GM18508 (cell line): ENCODE results near the gene ZFYVE21.

ENCODE experiments used
- ATAC-seq: cut with Tn5 transposase; IDR thresholded peaks from one replicate; pipeline ENCODE4 v1.9.1; 2021; ENCODE audit warnings: moderate number of reproducible peaks; ENCODE audit not compliant: insufficient read depth, unreplicated experiment

Gene ZFYVE21

GRCh38 chr14:103735439-103735814, 19.8 kb downstream of the ZFYVE21 start:
- no peak for ATAC-seq

GRCh38 chr14:103735815-103736545, 20.4 kb downstream of the ZFYVE21 start:
- no peak for ATAC-seq

GRCh38 chr14:103736546-103737431, 21.2 kb downstream of the ZFYVE21 start:
- ATAC-seq, result no peak

GRCh38 chr14:103737432-103738045, 21.9 kb downstream of the ZFYVE21 start:
- ATAC-seq, result no peak

- no peak for ATAC-seq
These were observed 22.6 kb downstream of the ZFYVE21 start for GRCh38 chr14:103738166-103738565.

GRCh38 chr14:103738701-103739451, 23.3 kb downstream of the ZFYVE21 start:
- ATAC-seq, result no peak

- ATAC-seq, result no peak
These were observed 23.8 kb downstream of the ZFYVE21 start for GRCh38 chr14:103739466-103739792.

- ATAC-seq, result no peak
These were observed 24.3 kb downstream of the ZFYVE21 start for GRCh38 chr14:103739793-103740501.

GRCh38 chr14:103740991-103741689, 25.5 kb downstream of the ZFYVE21 start:
- no peak for ATAC-seq

GRCh38 chr14:103741876-103742275, 26.3 kb downstream of the ZFYVE21 start:
- ATAC-seq, result no peak

GRCh38 chr14:103742499-103743255, 27.1 kb downstream of the ZFYVE21 start:
- no peak for ATAC-seq

GRCh38 chr14:103743691-103744090, 28.1 kb downstream of the ZFYVE21 start:
- ATAC-seq, result no peak

- ATAC-seq, result no peak
These were observed 29.2 kb downstream of the ZFYVE21 start for GRCh38 chr14:103744621-103745395.

GRCh38 chr14:103745424-103745823, 29.8 kb downstream of the ZFYVE21 start:
- no peak for ATAC-seq

- ATAC-seq, result no peak
These were observed 31.1 kb downstream of the ZFYVE21 start for GRCh38 chr14:103746701-103747100.

- ATAC-seq, result no peak
These were observed 32.9 kb downstream of the ZFYVE21 start for GRCh38 chr14:103748534-103748857.

GRCh38 chr14:103749452-103749851, 33.8 kb downstream of the ZFYVE21 start:
- ATAC-seq, result no peak

GRCh38 chr14:103749860-103750259, 34.2 kb downstream of the ZFYVE21 start:
- ATAC-seq, result no peak
